Glomerular endothelial cell (primary cell): Measurements from ENCODE around the gene ABHD13. TPM values are rescaled to one million over a fixed set of nuclear protein-coding genes. Genes with fewer than 3 reads are reported as not detected.

Experiments used
- DNase-seq: peaks from one replicate; pipeline ENCODE4 v3.0.0-alpha.2; 2011; ENCODE audit warnings: low read depth, low spot score; ENCODE audit errors: extremely low read depth
- total RNA-seq: library from RNA; depleted of rRNA; stranded (reverse); fragments of >200 nt; gene quantifications from 2 replicates; pipeline ENCODE4 v1.2.3, GENCODE V29; 2015

ABHD13 gene
- total RNA-seq, 1 donor from 2014 or later: 7.8 TPM

DNA sequence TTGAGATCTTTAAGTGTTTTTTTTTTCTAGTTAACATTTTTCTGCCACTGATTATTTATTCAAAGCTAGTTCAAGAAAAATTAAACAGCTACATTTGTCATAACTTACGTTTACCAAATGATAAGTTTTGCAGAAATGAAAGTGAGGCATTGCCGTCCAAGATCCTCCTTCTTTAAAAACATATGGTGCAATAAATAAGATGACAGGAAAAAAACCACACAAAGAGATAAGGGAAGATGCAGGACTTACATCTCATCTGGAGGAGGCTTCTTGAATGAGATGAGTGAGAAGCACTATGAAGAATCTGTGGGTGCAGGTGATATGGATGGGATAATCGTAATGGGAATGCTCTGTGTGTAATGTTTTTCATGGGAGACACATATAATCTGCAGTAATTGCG lies 63.7 kb downstream of the ABHD13 start:
- DNase-seq: no peak

DNA sequence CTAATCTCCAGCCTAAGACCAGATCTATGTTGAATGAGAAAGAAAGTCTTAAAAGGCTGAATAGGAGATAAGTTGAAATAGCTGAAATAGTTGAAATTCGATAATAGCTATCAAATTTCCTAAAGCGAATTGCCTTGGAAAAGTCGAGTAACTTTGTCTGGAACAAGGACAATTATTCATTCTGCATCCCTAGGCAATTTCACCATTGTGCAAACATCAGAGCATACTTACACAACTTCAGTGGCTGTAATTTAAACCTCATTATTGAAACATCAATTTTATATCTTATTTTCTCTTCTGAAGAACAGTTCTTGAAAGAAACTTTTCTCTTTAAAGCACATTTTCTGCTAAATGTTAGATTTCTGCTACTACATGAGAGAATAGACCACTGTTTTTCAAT lies 64.9 kb downstream of the ABHD13 start:
- DNase-seq: no peak

Other genes with a start within 250 kb of the ABHD13 start
- 9.1 and 14.2 TPM in 2 replicates for gene LIG4, start 2.9 kb upstream of the ABHD13 start, total RNA-seq
- 0.15 and 1.2 TPM in 2 replicates for gene TNFSF13B, start 51.3 kb downstream of the ABHD13 start, total RNA-seq